Measurements from ENCODE around the gene SNX7.

DNA sequence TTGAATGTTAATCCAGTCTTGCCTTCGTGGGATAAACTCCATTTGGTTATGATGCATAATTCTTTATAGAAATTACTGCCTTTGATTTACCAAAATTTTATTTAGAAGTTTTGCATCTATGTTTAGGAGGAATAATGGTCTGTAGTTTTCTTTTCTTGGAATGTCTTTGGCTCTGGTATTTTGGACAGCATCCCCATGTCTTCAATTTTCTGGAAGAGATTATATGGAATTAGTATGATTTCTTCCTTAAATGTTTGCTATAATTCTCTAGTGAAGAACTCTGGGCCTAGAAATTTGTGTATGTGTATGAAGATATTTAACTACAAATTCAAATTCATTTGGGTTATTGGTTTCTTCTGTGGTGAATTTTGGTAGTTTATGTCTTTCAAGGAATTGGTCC is 92.7 kb downstream of the SNX7 start:
- TF ChIP-seq, protein P1, sequence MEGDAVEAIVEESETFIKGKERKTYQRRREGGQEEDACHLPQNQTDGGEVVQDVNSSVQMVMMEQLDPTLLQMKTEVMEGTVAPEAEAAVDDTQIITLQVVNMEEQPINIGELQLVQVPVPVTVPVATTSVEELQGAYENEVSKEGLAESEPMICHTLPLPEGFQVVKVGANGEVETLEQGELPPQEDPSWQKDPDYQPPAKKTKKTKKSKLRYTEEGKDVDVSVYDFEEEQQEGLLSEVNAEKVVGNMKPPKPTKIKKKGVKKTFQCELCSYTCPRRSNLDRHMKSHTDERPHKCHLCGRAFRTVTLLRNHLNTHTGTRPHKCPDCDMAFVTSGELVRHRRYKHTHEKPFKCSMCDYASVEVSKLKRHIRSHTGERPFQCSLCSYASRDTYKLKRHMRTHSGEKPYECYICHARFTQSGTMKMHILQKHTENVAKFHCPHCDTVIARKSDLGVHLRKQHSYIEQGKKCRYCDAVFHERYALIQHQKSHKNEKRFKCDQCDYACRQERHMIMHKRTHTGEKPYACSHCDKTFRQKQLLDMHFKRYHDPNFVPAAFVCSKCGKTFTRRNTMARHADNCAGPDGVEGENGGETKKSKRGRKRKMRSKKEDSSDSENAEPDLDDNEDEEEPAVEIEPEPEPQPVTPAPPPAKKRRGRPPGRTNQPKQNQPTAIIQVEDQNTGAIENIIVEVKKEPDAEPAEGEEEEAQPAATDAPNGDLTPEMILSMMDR (IDR thresholded peaks at IDR 0.05 in 4 of 5, conservative IDR thresholded peaks at IDR 0.05 in 1 of 5), result no peak
- no peak for TF ChIP-seq POLR2A (IDR thresholded peaks at IDR 0.05)
